ENCODE results near the gene NMT2.

DNA sequence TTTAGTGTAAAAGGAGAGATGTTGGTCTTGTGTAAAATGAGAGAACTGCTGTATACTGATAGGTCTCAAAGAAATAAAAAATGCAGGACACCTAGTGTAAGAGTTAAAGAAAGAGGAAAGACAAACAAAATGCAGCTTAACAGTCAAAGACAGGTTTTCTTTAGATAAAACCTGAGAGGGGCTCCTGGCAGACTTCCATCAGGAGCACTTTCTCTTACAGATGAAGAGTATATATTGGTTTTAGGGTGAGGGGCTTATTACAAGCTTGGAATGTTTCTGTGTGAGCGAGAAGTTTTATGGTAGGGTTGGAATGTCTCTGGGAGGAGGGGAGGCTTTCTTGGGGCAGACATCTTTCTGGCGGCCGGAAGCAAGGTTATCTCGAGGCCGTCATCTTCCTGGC is 96.1 kb downstream of the NMT2 start:
- TF ChIP-seq, protein P1, sequence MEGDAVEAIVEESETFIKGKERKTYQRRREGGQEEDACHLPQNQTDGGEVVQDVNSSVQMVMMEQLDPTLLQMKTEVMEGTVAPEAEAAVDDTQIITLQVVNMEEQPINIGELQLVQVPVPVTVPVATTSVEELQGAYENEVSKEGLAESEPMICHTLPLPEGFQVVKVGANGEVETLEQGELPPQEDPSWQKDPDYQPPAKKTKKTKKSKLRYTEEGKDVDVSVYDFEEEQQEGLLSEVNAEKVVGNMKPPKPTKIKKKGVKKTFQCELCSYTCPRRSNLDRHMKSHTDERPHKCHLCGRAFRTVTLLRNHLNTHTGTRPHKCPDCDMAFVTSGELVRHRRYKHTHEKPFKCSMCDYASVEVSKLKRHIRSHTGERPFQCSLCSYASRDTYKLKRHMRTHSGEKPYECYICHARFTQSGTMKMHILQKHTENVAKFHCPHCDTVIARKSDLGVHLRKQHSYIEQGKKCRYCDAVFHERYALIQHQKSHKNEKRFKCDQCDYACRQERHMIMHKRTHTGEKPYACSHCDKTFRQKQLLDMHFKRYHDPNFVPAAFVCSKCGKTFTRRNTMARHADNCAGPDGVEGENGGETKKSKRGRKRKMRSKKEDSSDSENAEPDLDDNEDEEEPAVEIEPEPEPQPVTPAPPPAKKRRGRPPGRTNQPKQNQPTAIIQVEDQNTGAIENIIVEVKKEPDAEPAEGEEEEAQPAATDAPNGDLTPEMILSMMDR (conservative IDR thresholded peaks at IDR 0.05; ENCODE audit: low read depth in 2 of 2), result no peak
- TF ChIP-seq POLR2AphosphoS5 (IDR thresholded peaks at IDR 0.05; ENCODE audit: low read depth), result no peak
- TF ChIP-seq STAT1 (IDR thresholded peaks at IDR 0.05; ENCODE audit: unreplicated experiment), result no peak
- no peak for TF ChIP-seq EZH2 (IDR thresholded peaks at IDR 0.05; ENCODE audit: low read depth, unreplicated experiment)
